GM06990 (cell line): Measurements from ENCODE around the gene PHYKPL.
A peak's percentile ranks its signal among the peaks of the same experiment; 100 is the strongest.

Experiments used
- DNase-seq: peaks from one replicate; pipeline ENCODE4 v3.0.0-alpha.2; 2011; ENCODE audit not compliant: insufficient read length; ENCODE audit errors: extremely low read depth
- H3K27me3 ChIP-seq: replicated peaks from 2 replicates; pipeline ENCODE4 v1.6.0; 2011; ENCODE audit warnings: low read length; ENCODE audit not compliant: control insufficient read depth, insufficient read depth
- H3K36me3 ChIP-seq: 2 replicates; pipeline ENCODE4 v1.5.1; 2011; ENCODE audit warnings: low read length; ENCODE audit not compliant: control insufficient read depth, insufficient read depth
- H3K4me3 ChIP-seq: replicated peaks from 2 replicates; pipeline ENCODE4 v1.5.1; 2011; ENCODE audit warnings: low read depth, mild to moderate bottlenecking, control low read depth, low read length
- TF ChIP-seq, protein P1 (sequence below): IDR thresholded peaks from 2 replicates; pipeline ENCODE4 v1.5.1; 2011; ENCODE audit warnings: low read length, control low read depth, mild to moderate bottlenecking, inconsistent platforms; ENCODE audit not compliant: insufficient read depth, poor library complexity, severe bottlenecking

PHYKPL gene

DNA sequence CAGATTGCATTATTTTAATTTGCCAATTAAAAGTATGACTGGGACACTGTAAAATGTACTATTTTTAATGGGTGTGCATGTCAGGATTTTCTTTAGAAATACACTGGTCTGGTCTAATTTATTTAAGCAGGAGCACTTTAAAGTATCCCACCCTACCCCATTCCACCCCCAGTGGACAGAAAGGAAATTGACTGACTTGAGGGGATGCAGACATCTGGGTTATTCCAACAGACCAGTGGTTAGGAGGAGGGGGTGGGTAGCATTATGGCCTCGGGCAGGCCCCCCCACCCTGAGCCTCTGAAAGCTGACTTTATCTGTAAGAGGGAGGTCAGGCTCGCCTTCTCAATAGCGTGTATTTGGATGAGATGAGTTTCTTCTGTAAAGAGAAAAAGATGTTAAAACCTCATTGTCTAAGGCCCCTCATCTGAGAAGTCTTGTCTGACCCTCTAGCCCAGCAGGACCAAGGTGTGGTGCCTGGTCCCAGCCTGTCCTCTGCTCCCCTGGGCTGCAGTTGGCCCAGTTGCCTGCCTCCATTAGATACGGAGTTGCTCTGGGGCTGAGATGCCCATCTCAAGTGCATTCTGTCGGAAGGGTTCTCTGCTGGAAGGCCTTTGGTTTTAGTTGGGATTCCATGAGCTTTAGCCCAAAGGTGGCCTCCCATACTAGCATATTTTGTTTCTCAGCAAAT lies 23.9 kb downstream of the PHYKPL start:
- Histone ChIP-seq H3K36me3 (peaks cover 63% of the 10 kb centered on the region), H3K4me3 (no peak overlapping the region), H3K27me3 (no peaks in the 10 kb centered on the region)
- DNase-seq: no peak
- TF ChIP-seq, protein P1, sequence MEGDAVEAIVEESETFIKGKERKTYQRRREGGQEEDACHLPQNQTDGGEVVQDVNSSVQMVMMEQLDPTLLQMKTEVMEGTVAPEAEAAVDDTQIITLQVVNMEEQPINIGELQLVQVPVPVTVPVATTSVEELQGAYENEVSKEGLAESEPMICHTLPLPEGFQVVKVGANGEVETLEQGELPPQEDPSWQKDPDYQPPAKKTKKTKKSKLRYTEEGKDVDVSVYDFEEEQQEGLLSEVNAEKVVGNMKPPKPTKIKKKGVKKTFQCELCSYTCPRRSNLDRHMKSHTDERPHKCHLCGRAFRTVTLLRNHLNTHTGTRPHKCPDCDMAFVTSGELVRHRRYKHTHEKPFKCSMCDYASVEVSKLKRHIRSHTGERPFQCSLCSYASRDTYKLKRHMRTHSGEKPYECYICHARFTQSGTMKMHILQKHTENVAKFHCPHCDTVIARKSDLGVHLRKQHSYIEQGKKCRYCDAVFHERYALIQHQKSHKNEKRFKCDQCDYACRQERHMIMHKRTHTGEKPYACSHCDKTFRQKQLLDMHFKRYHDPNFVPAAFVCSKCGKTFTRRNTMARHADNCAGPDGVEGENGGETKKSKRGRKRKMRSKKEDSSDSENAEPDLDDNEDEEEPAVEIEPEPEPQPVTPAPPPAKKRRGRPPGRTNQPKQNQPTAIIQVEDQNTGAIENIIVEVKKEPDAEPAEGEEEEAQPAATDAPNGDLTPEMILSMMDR: peak; percentile 11

DNA sequence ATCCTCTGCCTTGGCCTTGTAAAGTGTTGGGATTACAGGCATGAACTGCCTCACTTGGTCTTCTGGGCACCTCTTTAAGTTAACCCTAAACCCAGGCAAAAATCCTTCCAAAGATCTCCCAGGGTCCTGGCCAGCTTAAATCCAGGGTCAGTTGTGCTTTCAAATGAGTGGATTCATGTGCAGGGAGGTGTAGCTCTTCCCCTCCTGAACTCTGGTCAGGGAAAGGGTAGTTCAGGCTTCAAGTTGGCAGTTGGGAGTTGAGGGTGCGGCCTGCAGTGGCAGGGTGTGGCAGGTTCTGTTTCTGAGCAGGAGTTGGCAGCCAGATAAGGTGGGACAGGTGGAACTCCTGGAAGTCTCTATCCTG lies 24.7 kb downstream of the PHYKPL start:
- no peak overlapping the region for H3K4me3 ChIP-seq
- H3K36me3 ChIP-seq: peaks cover 57% of the 10 kb centered on the region
- DNase-seq: no peak

DNA sequence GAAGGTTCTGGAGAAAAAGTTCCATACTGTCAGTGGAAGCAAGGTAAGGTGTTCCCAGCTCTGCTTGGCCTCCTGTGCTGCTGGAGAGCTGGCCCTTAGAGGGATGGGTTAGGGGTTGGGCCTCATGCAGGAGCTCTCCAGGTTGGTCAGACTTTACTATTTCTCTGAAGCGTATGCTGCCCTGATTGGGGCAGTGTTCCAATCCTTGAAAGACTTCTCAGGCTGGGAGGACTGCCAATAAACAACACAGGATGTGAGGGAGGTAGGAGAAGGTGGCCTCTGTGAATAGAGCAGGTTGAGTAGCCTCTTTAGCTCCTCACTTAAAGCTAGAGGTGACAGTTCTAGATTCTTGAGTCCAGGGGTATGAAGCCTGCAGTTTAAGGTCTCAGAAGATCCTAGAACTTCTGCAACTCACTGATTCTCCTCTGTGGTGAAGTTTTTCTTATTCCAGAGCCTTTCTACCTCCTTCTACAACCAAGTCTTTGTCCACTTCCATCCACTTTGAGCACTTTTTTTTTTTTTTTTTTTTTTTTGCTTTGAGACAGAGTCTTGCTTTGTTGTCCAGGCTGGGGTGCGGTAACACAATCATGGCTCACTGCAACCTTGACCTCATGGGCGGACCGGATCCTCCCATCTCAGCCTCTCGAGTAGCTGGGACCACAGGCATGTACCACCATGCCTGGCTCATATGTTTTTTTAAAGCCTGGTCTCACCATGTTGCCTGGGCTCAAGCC lies 25.3 kb downstream of the PHYKPL start:
- Histone ChIP-seq H3K4me3 (no peak overlapping the region), H3K27me3 (no peaks in the 10 kb centered on the region), H3K36me3 (peaks cover 52% of the 10 kb centered on the region)
- TF ChIP-seq, protein P1: no peak
- DNase-seq: no peak

More for the DNA sequence above, 24.7 kb downstream of the PHYKPL start:
- H3K27me3 ChIP-seq: no peaks in the 10 kb centered on the region
- TF ChIP-seq, protein P1: no peak

DNA sequence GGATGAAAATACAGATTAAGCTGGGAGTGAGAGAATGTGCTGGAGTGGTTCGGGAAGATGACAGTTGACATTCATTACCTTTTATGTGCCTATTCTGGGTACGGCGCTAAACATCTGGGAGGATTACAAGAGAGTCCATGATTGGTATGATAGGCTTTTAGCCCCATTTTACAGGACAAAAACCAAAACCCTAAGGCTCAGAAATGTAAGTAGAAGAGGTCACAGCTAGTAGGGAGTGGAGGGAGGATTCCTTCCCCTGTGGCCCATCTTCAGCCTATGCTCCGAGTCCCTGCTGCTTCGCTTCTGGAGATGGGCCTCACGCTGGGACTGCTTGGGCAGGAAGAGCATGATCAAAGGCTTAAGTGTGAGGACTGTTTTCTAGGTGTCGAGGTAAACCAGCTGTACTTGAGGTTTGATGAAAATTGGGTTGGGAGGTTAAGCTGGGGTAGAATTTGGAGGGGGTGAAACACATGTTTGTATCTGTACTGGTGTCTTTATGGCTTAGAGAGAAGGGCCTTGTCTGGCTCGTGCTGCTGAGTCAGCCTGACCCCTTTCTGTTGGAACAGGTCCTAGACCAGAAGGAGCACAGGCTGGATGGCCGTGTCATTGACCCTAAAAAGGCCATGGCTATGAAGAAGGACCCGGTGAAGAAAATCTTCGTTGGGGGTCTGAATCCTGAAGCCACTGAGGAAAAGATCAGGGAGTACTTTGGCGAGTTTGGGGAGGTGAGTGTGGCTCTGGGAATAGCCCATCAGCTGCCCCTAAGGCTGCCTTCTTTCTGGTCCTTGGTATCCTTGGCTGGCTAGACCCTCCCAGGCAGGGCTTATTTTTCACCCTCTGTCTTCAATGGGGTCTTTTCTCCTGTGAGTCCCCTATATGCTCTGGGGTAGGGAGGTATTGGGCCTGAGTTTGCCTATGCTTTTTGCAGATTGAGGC lies 26.2 kb downstream of the PHYKPL start:
- Histone ChIP-seq H3K36me3 (peaks cover 43% of the 10 kb centered on the region), H3K4me3 (peak overlapping the region; percentile 65), H3K27me3 (no peaks in the 10 kb centered on the region)
- DNase-seq: no peak
- TF ChIP-seq, protein P1: no peak

DNA sequence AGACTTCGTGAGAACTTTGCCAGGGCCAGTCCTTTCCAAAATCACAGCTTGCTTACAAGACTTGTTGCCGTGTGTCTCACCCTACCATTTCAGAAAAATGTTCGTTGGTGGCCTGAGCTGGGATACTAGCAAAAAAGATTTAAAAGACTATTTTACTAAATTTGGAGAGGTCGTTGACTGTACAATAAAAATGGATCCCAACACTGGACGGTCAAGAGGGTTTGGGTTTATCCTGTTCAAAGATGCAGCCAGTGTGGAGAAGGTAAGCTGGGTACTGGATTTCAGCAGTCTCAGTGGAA lies 26.9 kb downstream of the PHYKPL start:
- TF ChIP-seq, protein P1: no peak
- peak overlapping the region; percentile 65 for H3K4me3 ChIP-seq
- H3K36me3 ChIP-seq: peaks cover 39% of the 10 kb centered on the region
- DNase-seq: no peak
- H3K27me3 ChIP-seq: no peaks in the 10 kb centered on the region
